Mesendoderm (in vitro differentiated cells): ENCODE data around the gene POU3F3.

Experiments
- DNase-seq: peaks from one replicate; pipeline ENCODE4 v3.0.0; 2013
- H2AK5ac ChIP-seq: 2 replicates; pipeline ENCODE4 v1.6.1; 2013; ENCODE audit warnings: low read length, inconsistent platforms
- H2BK120ac ChIP-seq: 2 replicates; pipeline ENCODE4 v1.6.1; 2013; ENCODE audit warnings: low read depth, mild to moderate bottlenecking, low read length, moderate library complexity, mixed read lengths
- H2BK15ac ChIP-seq: replicated peaks from 2 replicates; pipeline ENCODE4 v1.6.1; 2013; ENCODE audit warnings: low read depth, mild to moderate bottlenecking, moderate library complexity
- H2BK5ac ChIP-seq: 2 replicates; pipeline ENCODE4 v1.6.1; 2013; ENCODE audit warnings: low read length, inconsistent platforms
- H3K18ac ChIP-seq: 2 replicates; pipeline ENCODE4 v1.6.1; 2013; ENCODE audit warnings: mild to moderate bottlenecking, low read length, mixed read lengths
- H3K23ac ChIP-seq: one replicate; pipeline ENCODE4 v1.6.1; 2013; ENCODE audit warnings: low read length
- H3K27ac ChIP-seq: 2 replicates; pipeline ENCODE4 v1.5.1; 2013; ENCODE audit warnings: low read depth, mild to moderate bottlenecking, inconsistent platforms, low read length, moderate library complexity
- H3K27me3 ChIP-seq: 2 replicates; pipeline ENCODE4 v1.6.1; 2013; ENCODE audit warnings: low read length, control low read depth, mild to moderate bottlenecking, inconsistent platforms; ENCODE audit not compliant: insufficient read depth, poor library complexity
- H3K36me3 ChIP-seq: 2 replicates; pipeline ENCODE4 v1.6.1; 2013; ENCODE audit warnings: low read length, inconsistent platforms; ENCODE audit not compliant: control insufficient read depth, insufficient read depth
- H3K4ac ChIP-seq: one replicate; pipeline ENCODE4 v1.6.1; 2013; ENCODE audit warnings: low read depth, mild to moderate bottlenecking, low read length, moderate library complexity
- H3K4me1 ChIP-seq: 2 replicates; pipeline ENCODE4 v1.6.1; 2013; ENCODE audit warnings: low read depth, low read length, inconsistent platforms; ENCODE audit not compliant: control insufficient read depth
- H3K4me2 ChIP-seq: 2 replicates; pipeline ENCODE4 v1.6.1; 2013; ENCODE audit warnings: low read length
- H3K4me3 ChIP-seq: 2 replicates; pipeline ENCODE4 v1.5.1; 2013; ENCODE audit warnings: mild to moderate bottlenecking, low read length
- H3K56ac ChIP-seq: one replicate; pipeline ENCODE4 v1.6.1; 2013; ENCODE audit warnings: low read length
- H3K79me1 ChIP-seq: 2 replicates; pipeline ENCODE4 v1.6.1; 2013; ENCODE audit warnings: low read length, inconsistent platforms
- H3K79me2 ChIP-seq: 2 replicates; pipeline ENCODE4 v1.6.1; 2013; ENCODE audit warnings: mild to moderate bottlenecking, low read length; ENCODE audit not compliant: control insufficient read depth, insufficient read depth
- H3K9ac ChIP-seq: 2 replicates; pipeline ENCODE4 v1.6.1; 2013; ENCODE audit warnings: low read length, inconsistent platforms
- H4K5ac ChIP-seq: one replicate; pipeline ENCODE4 v1.6.1; 2013; ENCODE audit warnings: low read length
- H4K8ac ChIP-seq: one replicate; pipeline ENCODE4 v1.6.1; 2013; ENCODE audit warnings: low read depth, mild to moderate bottlenecking, control low read depth, low read length, moderate library complexity
- WGBS: extraction: QIAGEN DNeasy Blood & Tissue Kit; methylation state at CpG from one replicate; pipeline ENCODE4 v1.1.7; 2013; ENCODE audit warnings: low lambda C conversion rate, missing lambda C conversion rate; ENCODE audit not compliant: insufficient coverage; ENCODE audit errors: extremely low coverage; 5-methylcytosine and 5-hydroxymethylcytosine counted together

Gene POU3F3

GRCh38 chr2:104889960-104890684 is 36.2 kb downstream of the POU3F3 start:
- no CpG with 5 or more reads among the region's 15 CpGs for WGBS
- Histone ChIP-seq H3K36me3 (no peaks in the 10 kb centered on the region), H3K27me3 (no peaks in the 10 kb centered on the region), H3K27ac (no peak overlapping the region), H3K18ac (no peak overlapping the region), H2BK15ac (no peak overlapping the region), H4K5ac (no peak overlapping the region), H3K4me3 (no peak overlapping the region), H2BK120ac (no peak overlapping the region), H3K23ac (no peak overlapping the region), H2AK5ac (no peak overlapping the region), H3K4me2 (no peak overlapping the region), H3K4me1 (no peaks in the 10 kb centered on the region), H3K79me1 (no peaks in the 10 kb centered on the region), H3K56ac (no peak overlapping the region), H3K9ac (no peak overlapping the region), H3K4ac (no peak overlapping the region), H2BK5ac (no peak overlapping the region), H4K8ac (no peak overlapping the region), H3K79me2 (no peaks in the 10 kb centered on the region)
- no peak for DNase-seq

GRCh38 chr2:104890685-104891069 is 36.8 kb downstream of the POU3F3 start:
- no peak overlapping the region for H3K27ac ChIP-seq
- H3K79me2 ChIP-seq: no peaks in the 10 kb centered on the region
- no peak overlapping the region for H3K4me2 ChIP-seq
- no peaks in the 10 kb centered on the region for H3K79me1 ChIP-seq
- no peak overlapping the region for H4K5ac ChIP-seq
- no peak overlapping the region for H4K8ac ChIP-seq
- no peak overlapping the region for H3K18ac ChIP-seq
- H2BK120ac ChIP-seq: no peak overlapping the region
- no peak overlapping the region for H2BK15ac ChIP-seq
- no peaks in the 10 kb centered on the region for H3K4me1 ChIP-seq
- no peak overlapping the region for H3K4ac ChIP-seq
- no peak overlapping the region for H3K9ac ChIP-seq
- no peak overlapping the region for H3K4me3 ChIP-seq
- H2AK5ac ChIP-seq: no peak overlapping the region
- H3K23ac ChIP-seq: no peak overlapping the region
- WGBS: no CpG with 5 or more reads among the region's 10 CpGs
- H2BK5ac ChIP-seq: no peak overlapping the region
- DNase-seq: no peak
- H3K56ac ChIP-seq: no peak overlapping the region
- no peaks in the 10 kb centered on the region for H3K36me3 ChIP-seq
- no peaks in the 10 kb centered on the region for H3K27me3 ChIP-seq

- DNase-seq: no peak
- no peak overlapping the region for H4K5ac ChIP-seq
- H3K79me1 ChIP-seq: no peaks in the 10 kb centered on the region
- no peak overlapping the region for H2BK15ac ChIP-seq
- H4K8ac ChIP-seq: no peak overlapping the region
- H3K36me3 ChIP-seq: no peaks in the 10 kb centered on the region
- WGBS: no CpG with 5 or more reads among the region's 2 CpGs
- no peak overlapping the region for H2BK5ac ChIP-seq
- no peak overlapping the region for H3K4me2 ChIP-seq
- no peak overlapping the region for H3K56ac ChIP-seq
- H3K23ac ChIP-seq: no peak overlapping the region
- H3K9ac ChIP-seq: no peak overlapping the region
- no peak overlapping the region for H3K4me3 ChIP-seq
- no peak overlapping the region for H2BK120ac ChIP-seq
- no peak overlapping the region for H3K18ac ChIP-seq
- H3K4me1 ChIP-seq: no peaks in the 10 kb centered on the region
- no peaks in the 10 kb centered on the region for H3K79me2 ChIP-seq
- H3K27me3 ChIP-seq: no peaks in the 10 kb centered on the region
- no peak overlapping the region for H3K27ac ChIP-seq
- no peak overlapping the region for H3K4ac ChIP-seq
- no peak overlapping the region for H2AK5ac ChIP-seq
Observed at GRCh38 chr2:104891145-104891544, 37.2 kb downstream of the POU3F3 start.

DNA sequence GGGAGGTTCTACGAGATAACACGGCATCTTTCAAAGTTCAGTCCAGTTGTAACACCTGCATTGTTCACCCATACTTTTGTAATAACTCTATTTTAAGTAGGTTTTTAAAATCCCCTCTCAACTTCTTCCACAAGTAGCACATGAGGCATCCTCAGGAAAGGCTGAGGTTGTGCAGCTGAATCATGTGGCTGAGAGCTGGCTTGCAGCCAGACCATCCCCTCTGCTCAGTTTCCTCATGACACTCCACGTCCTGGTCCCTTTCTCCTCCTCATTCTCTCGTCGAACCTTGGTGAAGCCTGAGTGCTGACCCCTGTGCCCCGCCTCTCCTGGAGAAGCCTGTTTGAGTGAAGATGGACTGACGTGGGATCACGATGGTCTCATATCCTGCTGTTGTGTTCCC is 42.5 kb downstream of the POU3F3 start:
- H3K4me1 ChIP-seq: no peaks in the 10 kb centered on the region
- no peak overlapping the region for H2BK5ac ChIP-seq
- no peak overlapping the region for H3K27ac ChIP-seq
- WGBS: no CpG with 5 or more reads among the region's 8 CpGs
- no peaks in the 10 kb centered on the region for H3K79me2 ChIP-seq
- H3K36me3 ChIP-seq: no peaks in the 10 kb centered on the region
- H3K27me3 ChIP-seq: no peaks in the 10 kb centered on the region
- no peak overlapping the region for H3K4me2 ChIP-seq
- H2BK120ac ChIP-seq: no peak overlapping the region
- H3K23ac ChIP-seq: no peak overlapping the region
- DNase-seq: no peak
- no peaks in the 10 kb centered on the region for H3K79me1 ChIP-seq
- H3K18ac ChIP-seq: no peak overlapping the region
- no peak overlapping the region for H4K5ac ChIP-seq
- no peak overlapping the region for H4K8ac ChIP-seq
- H3K56ac ChIP-seq: no peak overlapping the region
- H3K4ac ChIP-seq: no peak overlapping the region
- no peak overlapping the region for H3K9ac ChIP-seq
- no peak overlapping the region for H2BK15ac ChIP-seq
- H2AK5ac ChIP-seq: no peak overlapping the region
- H3K4me3 ChIP-seq: no peak overlapping the region

- no peak overlapping the region for H2BK15ac ChIP-seq
- WGBS: no CpG with 5 or more reads among the region's 8 CpGs
- no peak overlapping the region for H3K23ac ChIP-seq
- no peaks in the 10 kb centered on the region for H3K79me2 ChIP-seq
- no peak overlapping the region for H2BK5ac ChIP-seq
- H3K9ac ChIP-seq: no peak overlapping the region
- H3K27me3 ChIP-seq: no peaks in the 10 kb centered on the region
- H3K4me2 ChIP-seq: no peak overlapping the region
- H3K4ac ChIP-seq: no peak overlapping the region
- H3K4me1 ChIP-seq: no peaks in the 10 kb centered on the region
- H2BK120ac ChIP-seq: no peak overlapping the region
- no peak overlapping the region for H2AK5ac ChIP-seq
- H4K8ac ChIP-seq: no peak overlapping the region
- H3K27ac ChIP-seq: no peak overlapping the region
- H3K4me3 ChIP-seq: no peak overlapping the region
- H3K18ac ChIP-seq: no peak overlapping the region
- H4K5ac ChIP-seq: no peak overlapping the region
- no peak for DNase-seq
- H3K56ac ChIP-seq: no peak overlapping the region
- H3K79me1 ChIP-seq: no peaks in the 10 kb centered on the region
- H3K36me3 ChIP-seq: no peaks in the 10 kb centered on the region
Observed at GRCh38 chr2:104897515-104898184, 43.7 kb downstream of the POU3F3 start.
